HEK293 (cell line): Measurements from ENCODE around the gene PDE11A.

Source experiments
- CTCF ChIA-PET: fragments of 350-600 bp; formaldehyde crosslinking; extraction: SDS; loops from one replicate; lab custom pipeline; 2021; ENCODE audit warnings: antibody characterized with exemption; lab: Yijun Ruan, JAX
- POLR2A ChIA-PET: fragments of 300-600 bp; formaldehyde crosslinking; extraction: SDS; loops from one replicate; lab custom pipeline; 2020; ENCODE audit warnings: antibody characterized with exemption, inconsistent platforms; lab: Yijun Ruan, JAX
- H3K27ac ChIP-seq: fragments of 200-500 bp; sonication (Bioruptor generic); 2 replicates; pipeline ENCODE4 v1.5.1; 2014; ENCODE audit warnings: low read depth, low read length, control low read depth, inconsistent platforms; ENCODE audit errors: extremely low read depth
- H3K36me3 ChIP-seq, 2 experiments: fragments of 200-500 bp in 1 of 2; sonication (Bioruptor generic) in 1 of 2; 1 replicate in 1 of 2; 2 replicates in 1 of 2; pipeline ENCODE4 v1.5.1; 2014 to 2017; ENCODE audit warnings: inconsistent platforms in 2 of 2, low read length in 2 of 2; ENCODE audit not compliant: control insufficient read depth in 2 of 2, insufficient read depth in 1 of 2
- H3K4me1 ChIP-seq: fragments of 200-500 bp; sonication (Bioruptor generic); 2 replicates; pipeline ENCODE4 v1.5.1; 2014; ENCODE audit warnings: mild to moderate bottlenecking, low read length, inconsistent platforms; ENCODE audit not compliant: control insufficient read depth, insufficient read depth
- H3K4me3 ChIP-seq: 2 replicates; pipeline ENCODE4 v1.5.1; 2011; ENCODE audit warnings: low read depth, mild to moderate bottlenecking, control low read depth, low read length, moderate library complexity
- H3K9me3 ChIP-seq: fragments of 200-500 bp; sonication (Bioruptor generic); 2 replicates; pipeline ENCODE4 v1.5.1; 2014; ENCODE audit warnings: low read depth, low read length, inconsistent platforms; ENCODE audit not compliant: control insufficient read depth, insufficient read depth
- FEZF1 ChIP-seq: fragments of 450-650 bp; formaldehyde crosslinking; IDR thresholded peaks from 2 replicates; pipeline ENCODE4 v1.5.1; 2016; ENCODE audit warnings: missing biosample characterization, missing genetic modification characterization
- KLF10 ChIP-seq: fragments of 450-650 bp; IDR thresholded peaks from 2 replicates; pipeline ENCODE4 v1.5.1; 2018; ENCODE audit warnings: missing biosample characterization, mild to moderate bottlenecking, missing genetic modification characterization
- MEIS1 ChIP-seq: sonication (generic); formaldehyde crosslinking; IDR thresholded peaks from 2 replicates; pipeline ENCODE4 v1.8.1; 2022; ENCODE audit warnings: missing genetic modification reagents, mild to moderate bottlenecking, borderline replicate concordance
- ZBTB21 ChIP-seq: fragments of 450-650 bp; formaldehyde crosslinking; IDR thresholded peaks from 2 replicates; pipeline ENCODE4 v1.5.1; 2017; ENCODE audit warnings: missing biosample characterization, missing genetic modification characterization
- ZFP37 ChIP-seq: fragments of 450-650 bp; formaldehyde crosslinking; IDR thresholded peaks from 2 replicates; pipeline ENCODE4 v1.5.1; 2016; ENCODE audit warnings: missing biosample characterization, missing genetic modification characterization
- ZNF146 ChIP-seq: fragments of 450-650 bp; formaldehyde crosslinking; IDR thresholded peaks from 2 replicates; pipeline ENCODE4 v1.5.1; 2016; ENCODE audit warnings: missing biosample characterization, missing genetic modification characterization
- ZNF2 ChIP-seq: fragments of 450-650 bp; formaldehyde crosslinking; IDR thresholded peaks from 2 replicates; pipeline ENCODE4 v1.5.1; 2016; ENCODE audit warnings: missing biosample characterization, missing genetic modification characterization
- ZNF324 ChIP-seq: fragments of 450-650 bp; formaldehyde crosslinking; IDR thresholded peaks from 2 replicates; pipeline ENCODE4 v1.5.1; 2016; ENCODE audit warnings: missing biosample characterization, missing genetic modification characterization
- ZNF335 ChIP-seq: fragments of 450-650 bp; formaldehyde crosslinking; conservative IDR thresholded peaks from 2 replicates; pipeline ENCODE4 v1.5.1; 2016; ENCODE audit warnings: missing biosample characterization, missing genetic modification characterization
- ZNF510 ChIP-seq: fragments of 450-650 bp; formaldehyde crosslinking; IDR thresholded peaks from 2 replicates; pipeline ENCODE4 v1.5.1; 2018; ENCODE audit warnings: mild to moderate bottlenecking, missing genetic modification characterization, missing biosample characterization; ENCODE audit not compliant: insufficient replicate concordance
- ZNF555 ChIP-seq: fragments of 450-650 bp; formaldehyde crosslinking; conservative IDR thresholded peaks from 2 replicates; pipeline ENCODE4 v1.5.1; 2017; ENCODE audit warnings: missing biosample characterization, mild to moderate bottlenecking, missing genetic modification characterization, inconsistent platforms
- ZNF596 ChIP-seq: fragments of 450-650 bp; IDR thresholded peaks from 2 replicates; pipeline ENCODE4 v1.5.0; 2018; ENCODE audit warnings: missing biosample characterization, mild to moderate bottlenecking, missing genetic modification characterization, moderate library complexity
- ZNF747 ChIP-seq: fragments of 450-650 bp; formaldehyde crosslinking; IDR thresholded peaks from 2 replicates; pipeline ENCODE4 v1.5.1; 2016; ENCODE audit warnings: missing biosample characterization, missing genetic modification characterization
- ZNF777 ChIP-seq: fragments of 450-650 bp; formaldehyde crosslinking; IDR thresholded peaks from 2 replicates; pipeline ENCODE4 v1.5.1; 2017; ENCODE audit warnings: missing biosample characterization, missing genetic modification characterization, borderline replicate concordance
- TF ChIP-seq, protein P1 (sequence below): fragments of 450-650 bp; formaldehyde crosslinking; IDR thresholded peaks from 2 replicates; pipeline ENCODE4 v1.5.1; 2017; ENCODE audit warnings: missing biosample characterization, missing genetic modification characterization
- TF ChIP-seq, protein P2 (sequence below): IDR thresholded peaks from 2 replicates; pipeline ENCODE4 v1.6.1; 2011; ENCODE audit warnings: mild to moderate bottlenecking, low read depth, low read length, borderline replicate concordance
- TF ChIP-seq, protein P3 (sequence below): fragments of 450-650 bp; formaldehyde crosslinking; IDR thresholded peaks from 2 replicates; pipeline ENCODE4 v1.5.0; 2017; ENCODE audit warnings: missing biosample characterization, missing genetic modification characterization, borderline replicate concordance
- TF ChIP-seq, protein P4 (sequence below): fragments of 450-650 bp; formaldehyde crosslinking; IDR thresholded peaks from 2 replicates; pipeline ENCODE4 v1.5.1; 2017; ENCODE audit warnings: missing biosample characterization, missing genetic modification characterization
- TF ChIP-seq, protein P5 (sequence below): fragments of 450-650 bp; formaldehyde crosslinking; IDR thresholded peaks from 2 replicates; pipeline ENCODE4 v1.5.1; 2016; ENCODE audit warnings: missing biosample characterization, missing genetic modification characterization
- TF ChIP-seq, protein P6 (sequence below): fragments of 450-650 bp; formaldehyde crosslinking; IDR thresholded peaks from 2 replicates; pipeline ENCODE4 v1.5.1; 2017; ENCODE audit warnings: missing biosample characterization, mild to moderate bottlenecking, missing genetic modification characterization, moderate library complexity
- TF ChIP-seq, protein P7 (sequence below): fragments of 450-650 bp; formaldehyde crosslinking; IDR thresholded peaks from 2 replicates; pipeline ENCODE4 v1.5.1; 2016; ENCODE audit warnings: missing biosample characterization, missing genetic modification characterization

The PDE11A gene

DNA sequence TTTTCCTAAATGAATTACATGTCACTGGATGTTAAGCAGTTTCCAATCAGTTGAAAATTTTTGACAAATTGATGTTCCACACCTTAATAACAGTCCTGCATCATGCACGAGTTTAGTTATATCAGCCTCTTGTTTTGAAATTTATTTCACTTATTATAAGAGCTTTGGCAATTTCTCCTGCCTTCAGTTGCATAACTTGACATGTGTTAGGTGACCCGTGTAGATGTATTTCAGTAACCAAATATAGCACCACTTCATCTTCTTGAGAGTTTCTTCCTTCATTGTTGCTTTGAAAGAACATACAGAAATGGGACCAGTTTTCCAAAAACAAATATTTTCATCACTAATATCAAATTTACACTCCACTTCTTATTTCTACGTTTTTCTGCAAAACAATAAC, 202.7 kb downstream of the PDE11A start (continued):
- TF ChIP-seq, protein P1, sequence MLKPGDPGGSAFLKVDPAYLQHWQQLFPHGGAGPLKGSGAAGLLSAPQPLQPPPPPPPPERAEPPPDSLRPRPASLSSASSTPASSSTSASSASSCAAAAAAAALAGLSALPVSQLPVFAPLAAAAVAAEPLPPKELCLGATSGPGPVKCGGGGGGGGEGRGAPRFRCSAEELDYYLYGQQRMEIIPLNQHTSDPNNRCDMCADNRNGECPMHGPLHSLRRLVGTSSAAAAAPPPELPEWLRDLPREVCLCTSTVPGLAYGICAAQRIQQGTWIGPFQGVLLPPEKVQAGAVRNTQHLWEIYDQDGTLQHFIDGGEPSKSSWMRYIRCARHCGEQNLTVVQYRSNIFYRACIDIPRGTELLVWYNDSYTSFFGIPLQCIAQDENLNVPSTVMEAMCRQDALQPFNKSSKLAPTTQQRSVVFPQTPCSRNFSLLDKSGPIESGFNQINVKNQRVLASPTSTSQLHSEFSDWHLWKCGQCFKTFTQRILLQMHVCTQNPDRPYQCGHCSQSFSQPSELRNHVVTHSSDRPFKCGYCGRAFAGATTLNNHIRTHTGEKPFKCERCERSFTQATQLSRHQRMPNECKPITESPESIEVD (tag by site-specific recombination) = no peak
- no peak for TF ChIP-seq ZBTB21 (tag by site-specific recombination)
- TF ChIP-seq, protein P2, sequence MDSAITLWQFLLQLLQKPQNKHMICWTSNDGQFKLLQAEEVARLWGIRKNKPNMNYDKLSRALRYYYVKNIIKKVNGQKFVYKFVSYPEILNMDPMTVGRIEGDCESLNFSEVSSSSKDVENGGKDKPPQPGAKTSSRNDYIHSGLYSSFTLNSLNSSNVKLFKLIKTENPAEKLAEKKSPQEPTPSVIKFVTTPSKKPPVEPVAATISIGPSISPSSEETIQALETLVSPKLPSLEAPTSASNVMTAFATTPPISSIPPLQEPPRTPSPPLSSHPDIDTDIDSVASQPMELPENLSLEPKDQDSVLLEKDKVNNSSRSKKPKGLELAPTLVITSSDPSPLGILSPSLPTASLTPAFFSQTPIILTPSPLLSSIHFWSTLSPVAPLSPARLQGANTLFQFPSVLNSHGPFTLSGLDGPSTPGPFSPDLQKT = no peak
- no peak for TF ChIP-seq ZNF747 (tag by site-specific recombination)
- TF ChIP-seq, protein P3, sequence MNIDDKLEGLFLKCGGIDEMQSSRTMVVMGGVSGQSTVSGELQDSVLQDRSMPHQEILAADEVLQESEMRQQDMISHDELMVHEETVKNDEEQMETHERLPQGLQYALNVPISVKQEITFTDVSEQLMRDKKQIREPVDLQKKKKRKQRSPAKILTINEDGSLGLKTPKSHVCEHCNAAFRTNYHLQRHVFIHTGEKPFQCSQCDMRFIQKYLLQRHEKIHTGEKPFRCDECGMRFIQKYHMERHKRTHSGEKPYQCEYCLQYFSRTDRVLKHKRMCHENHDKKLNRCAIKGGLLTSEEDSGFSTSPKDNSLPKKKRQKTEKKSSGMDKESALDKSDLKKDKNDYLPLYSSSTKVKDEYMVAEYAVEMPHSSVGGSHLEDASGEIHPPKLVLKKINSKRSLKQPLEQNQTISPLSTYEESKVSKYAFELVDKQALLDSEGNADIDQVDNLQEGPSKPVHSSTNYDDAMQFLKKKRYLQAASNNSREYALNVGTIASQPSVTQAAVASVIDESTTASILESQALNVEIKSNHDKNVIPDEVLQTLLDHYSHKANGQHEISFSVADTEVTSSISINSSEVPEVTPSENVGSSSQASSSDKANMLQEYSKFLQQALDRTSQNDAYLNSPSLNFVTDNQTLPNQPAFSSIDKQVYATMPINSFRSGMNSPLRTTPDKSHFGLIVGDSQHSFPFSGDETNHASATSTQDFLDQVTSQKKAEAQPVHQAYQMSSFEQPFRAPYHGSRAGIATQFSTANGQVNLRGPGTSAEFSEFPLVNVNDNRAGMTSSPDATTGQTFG = no peak
- no peak for TF ChIP-seq ZNF324 (tag by site-specific recombination)

DNA sequence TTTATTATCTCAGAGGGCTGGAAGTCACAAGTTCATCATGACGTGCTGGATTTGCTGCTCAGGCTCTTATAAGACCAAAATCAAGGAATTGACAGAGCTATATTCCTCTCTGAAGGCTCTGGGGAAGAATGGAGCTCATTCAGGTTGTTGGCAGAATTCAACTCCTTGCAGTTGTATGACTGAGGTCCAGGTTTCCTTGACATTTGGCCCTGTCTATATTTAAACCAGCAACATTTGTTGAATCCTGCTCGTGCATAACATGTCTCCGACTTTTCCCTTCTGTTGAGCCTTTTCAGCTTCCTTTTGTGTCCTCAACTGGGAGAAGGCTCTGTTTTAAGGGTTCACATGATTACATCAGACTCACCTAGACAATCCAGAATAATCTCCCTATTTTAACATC, 203.4 kb downstream of the PDE11A start:
- Histone ChIP-seq H3K4me3 (no peak overlapping the region), H3K4me1 (no peaks in the 10 kb centered on the region), H3K9me3 (no peaks in the 10 kb centered on the region), H3K27ac (no peak overlapping the region), H3K36me3 (no peaks in the 10 kb centered on the region)
- ChIA-PET POLR2A (no interaction called here), CTCF (no interaction called here)
- TF ChIP-seq, protein P4, sequence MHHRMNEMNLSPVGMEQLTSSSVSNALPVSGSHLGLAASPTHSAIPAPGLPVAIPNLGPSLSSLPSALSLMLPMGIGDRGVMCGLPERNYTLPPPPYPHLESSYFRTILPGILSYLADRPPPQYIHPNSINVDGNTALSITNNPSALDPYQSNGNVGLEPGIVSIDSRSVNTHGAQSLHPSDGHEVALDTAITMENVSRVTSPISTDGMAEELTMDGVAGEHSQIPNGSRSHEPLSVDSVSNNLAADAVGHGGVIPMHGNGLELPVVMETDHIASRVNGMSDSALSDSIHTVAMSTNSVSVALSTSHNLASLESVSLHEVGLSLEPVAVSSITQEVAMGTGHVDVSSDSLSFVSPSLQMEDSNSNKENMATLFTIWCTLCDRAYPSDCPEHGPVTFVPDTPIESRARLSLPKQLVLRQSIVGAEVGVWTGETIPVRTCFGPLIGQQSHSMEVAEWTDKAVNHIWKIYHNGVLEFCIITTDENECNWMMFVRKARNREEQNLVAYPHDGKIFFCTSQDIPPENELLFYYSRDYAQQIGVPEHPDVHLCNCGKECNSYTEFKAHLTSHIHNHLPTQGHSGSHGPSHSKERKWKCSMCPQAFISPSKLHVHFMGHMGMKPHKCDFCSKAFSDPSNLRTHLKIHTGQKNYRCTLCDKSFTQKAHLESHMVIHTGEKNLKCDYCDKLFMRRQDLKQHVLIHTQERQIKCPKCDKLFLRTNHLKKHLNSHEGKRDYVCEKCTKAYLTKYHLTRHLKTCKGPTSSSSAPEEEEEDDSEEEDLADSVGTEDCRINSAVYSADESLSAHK (tag by site-specific recombination) = no peak
- no peak for TF ChIP-seq ZFP37 (tag by site-specific recombination)
- TF ChIP-seq ZNF2 (tag by site-specific recombination) = no peak
- no peak for TF ChIP-seq ZNF510 (tag by site-specific recombination)
- no peak for TF ChIP-seq ZNF555 (tag by site-specific recombination)
- TF ChIP-seq ZNF146 (tag by site-specific recombination) = no peak
- no peak for TF ChIP-seq FEZF1 (tag by site-specific recombination)
- TF ChIP-seq ZNF335 = no peak
- no peak for TF ChIP-seq ZNF596 (tag by site-specific recombination)
- TF ChIP-seq ZNF747 (tag by site-specific recombination) = no peak
- TF ChIP-seq, all 188 proteins: peak for 0

DNA sequence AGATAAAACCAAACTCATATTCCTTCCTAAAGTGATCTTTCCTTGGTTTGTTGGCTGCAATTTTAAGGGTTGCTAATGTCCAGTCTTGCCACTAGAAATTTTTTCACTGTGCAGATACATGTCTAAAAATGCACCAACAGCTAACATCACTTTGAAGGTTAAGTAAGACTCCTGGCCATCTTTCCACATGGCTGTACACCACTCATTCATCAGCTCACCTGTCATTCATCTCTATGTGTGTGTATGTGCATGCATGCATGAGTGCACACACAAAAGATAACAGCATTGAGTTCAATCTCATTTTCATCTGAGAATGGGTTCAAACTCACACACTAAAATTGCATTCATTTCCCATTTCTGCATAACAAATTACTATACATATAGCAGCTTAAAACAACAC, 203.8 kb downstream of the PDE11A start:
- H3K4me3 ChIP-seq = no peak overlapping the region
- ChIA-PET CTCF (no interaction called here), POLR2A (no interaction called here)
- no peaks in the 10 kb centered on the region for H3K36me3 ChIP-seq
- H3K27ac ChIP-seq = no peak overlapping the region
- H3K9me3 ChIP-seq = no peaks in the 10 kb centered on the region
- H3K4me1 ChIP-seq = no peaks in the 10 kb centered on the region
- TF ChIP-seq, protein P5, sequence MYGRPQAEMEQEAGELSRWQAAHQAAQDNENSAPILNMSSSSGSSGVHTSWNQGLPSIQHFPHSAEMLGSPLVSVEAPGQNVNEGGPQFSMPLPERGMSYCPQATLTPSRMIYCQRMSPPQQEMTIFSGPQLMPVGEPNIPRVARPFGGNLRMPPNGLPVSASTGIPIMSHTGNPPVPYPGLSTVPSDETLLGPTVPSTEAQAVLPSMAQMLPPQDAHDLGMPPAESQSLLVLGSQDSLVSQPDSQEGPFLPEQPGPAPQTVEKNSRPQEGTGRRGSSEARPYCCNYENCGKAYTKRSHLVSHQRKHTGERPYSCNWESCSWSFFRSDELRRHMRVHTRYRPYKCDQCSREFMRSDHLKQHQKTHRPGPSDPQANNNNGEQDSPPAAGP (tag by site-specific recombination) = no peak
- TF ChIP-seq, protein P6, sequence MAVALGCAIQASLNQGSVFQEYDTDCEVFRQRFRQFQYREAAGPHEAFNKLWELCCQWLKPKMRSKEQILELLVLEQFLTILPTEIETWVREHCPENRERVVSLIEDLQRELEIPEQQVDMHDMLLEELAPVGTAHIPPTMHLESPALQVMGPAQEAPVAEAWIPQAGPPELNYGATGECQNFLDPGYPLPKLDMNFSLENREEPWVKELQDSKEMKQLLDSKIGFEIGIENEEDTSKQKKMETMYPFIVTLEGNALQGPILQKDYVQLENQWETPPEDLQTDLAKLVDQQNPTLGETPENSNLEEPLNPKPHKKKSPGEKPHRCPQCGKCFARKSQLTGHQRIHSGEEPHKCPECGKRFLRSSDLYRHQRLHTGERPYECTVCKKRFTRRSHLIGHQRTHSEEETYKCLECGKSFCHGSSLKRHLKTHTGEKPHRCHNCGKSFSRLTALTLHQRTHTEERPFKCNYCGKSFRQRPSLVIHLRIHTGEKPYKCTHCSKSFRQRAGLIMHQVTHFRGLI (tag by site-specific recombination) = no peak
- TF ChIP-seq ZNF777 (tag by site-specific recombination) (no peak), MEIS1 (CRISPR knock-in tag) (no peak), KLF10 (tag by site-specific recombination) (no peak)
- TF ChIP-seq, protein P7, sequence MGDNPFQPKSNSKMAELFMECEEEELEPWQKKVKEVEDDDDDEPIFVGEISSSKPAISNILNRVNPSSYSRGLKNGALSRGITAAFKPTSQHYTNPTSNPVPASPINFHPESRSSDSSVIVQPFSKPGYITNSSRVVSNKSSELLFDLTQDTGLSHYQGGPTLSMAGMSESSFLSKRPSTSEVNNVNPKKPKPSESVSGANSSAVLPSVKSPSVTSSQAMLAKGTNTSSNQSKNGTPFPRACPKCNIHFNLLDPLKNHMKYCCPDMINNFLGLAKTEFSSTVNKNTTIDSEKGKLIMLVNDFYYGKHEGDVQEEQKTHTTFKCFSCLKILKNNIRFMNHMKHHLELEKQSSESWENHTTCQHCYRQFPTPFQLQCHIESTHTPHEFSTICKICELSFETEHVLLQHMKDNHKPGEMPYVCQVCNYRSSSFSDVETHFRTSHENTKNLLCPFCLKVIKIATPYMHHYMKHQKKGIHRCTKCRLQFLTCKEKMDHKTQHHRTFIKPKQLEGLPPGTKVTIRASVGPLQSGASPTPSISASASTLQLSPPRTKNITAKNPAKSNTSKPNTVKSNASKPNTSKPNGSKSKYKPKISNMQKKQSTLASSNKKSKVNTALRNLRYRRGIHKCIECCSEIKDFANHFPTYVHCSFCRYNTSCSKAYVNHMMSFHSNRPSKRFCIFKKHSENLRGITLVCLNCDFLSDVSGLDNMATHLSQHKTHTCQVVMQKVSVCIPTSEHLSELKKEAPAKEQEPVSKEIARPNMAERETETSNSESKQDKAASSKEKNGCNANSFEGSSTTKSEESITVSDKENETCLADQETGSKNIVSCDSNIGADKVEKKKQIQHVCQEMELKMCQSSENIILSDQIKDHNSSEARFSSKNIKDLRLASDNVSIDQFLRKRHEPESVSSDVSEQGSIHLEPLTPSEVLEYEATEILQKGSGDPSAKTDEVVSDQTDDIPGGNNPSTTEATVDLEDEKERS (tag by site-specific recombination) = no peak
